ENCODE results near the gene TAB3.

Gene TAB3

DNA sequence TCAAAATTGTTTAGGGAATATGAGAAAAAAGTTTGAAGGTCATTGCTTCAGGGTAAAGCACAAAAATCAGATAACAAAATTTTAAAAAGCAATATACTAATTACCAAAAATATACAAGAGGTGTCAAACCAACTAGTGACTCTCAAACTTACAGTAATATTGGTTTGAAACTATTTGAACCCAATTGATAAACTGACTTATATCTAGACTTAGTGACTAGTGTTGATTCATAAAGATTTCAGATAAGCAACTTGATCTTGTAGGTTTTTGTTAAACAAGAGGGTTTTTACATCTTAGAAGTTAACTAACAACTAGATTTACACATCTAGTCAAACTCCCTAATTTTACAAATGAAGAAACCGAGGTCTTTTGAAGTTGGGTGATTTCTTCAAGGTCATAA lies 7.7 kb downstream of the TAB3 start:
- H3K27me3 ChIP-seq (ENCODE audit: control insufficient read depth, insufficient read depth, low read length) = no peaks in the 10 kb centered on the region
- no peaks in the 10 kb centered on the region for H3K36me3 ChIP-seq (ENCODE audit: control insufficient read depth, insufficient read depth, low read length)
- no peaks in the 10 kb centered on the region for H3K9me3 ChIP-seq (ENCODE audit: control insufficient read depth, low read length)
- no peak overlapping the region for H3K4me3 ChIP-seq (ENCODE audit: low read length)
- H3K4me1 ChIP-seq (ENCODE audit: control insufficient read depth, insufficient read depth, low read length) = no peaks in the 10 kb centered on the region
- H3K9ac ChIP-seq (ENCODE audit: low read length) = no peak overlapping the region

DNA sequence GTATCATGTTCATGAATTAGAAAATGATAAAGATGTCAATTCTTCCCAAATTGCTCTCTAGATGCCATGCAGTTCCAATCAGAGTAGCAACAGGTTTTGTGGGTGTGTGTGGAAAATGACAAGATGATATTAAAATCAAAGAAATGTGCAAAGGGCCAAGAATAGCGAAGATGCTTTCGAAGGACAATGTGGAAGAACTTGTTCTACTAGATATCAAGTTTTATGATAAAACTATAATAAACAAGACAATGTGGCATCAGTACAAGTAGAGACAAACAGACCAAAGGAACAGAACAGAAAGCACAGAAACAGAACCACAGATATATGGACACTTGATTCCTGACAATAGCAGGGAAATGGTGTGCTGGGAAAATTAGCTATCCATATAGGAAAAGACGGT lies 9.0 kb downstream of the TAB3 start:
- Histone ChIP-seq H3K27me3 (ENCODE audit: control insufficient read depth, insufficient read depth, low read length) (no peaks in the 10 kb centered on the region), H3K9me3 (ENCODE audit: control insufficient read depth, low read length) (no peaks in the 10 kb centered on the region), H3K4me3 (ENCODE audit: low read length) (no peak overlapping the region), H3K4me1 (ENCODE audit: control insufficient read depth, insufficient read depth, low read length) (no peaks in the 10 kb centered on the region), H3K36me3 (ENCODE audit: control insufficient read depth, insufficient read depth, low read length) (no peaks in the 10 kb centered on the region), H3K9ac (ENCODE audit: low read length) (no peak overlapping the region)

DNA sequence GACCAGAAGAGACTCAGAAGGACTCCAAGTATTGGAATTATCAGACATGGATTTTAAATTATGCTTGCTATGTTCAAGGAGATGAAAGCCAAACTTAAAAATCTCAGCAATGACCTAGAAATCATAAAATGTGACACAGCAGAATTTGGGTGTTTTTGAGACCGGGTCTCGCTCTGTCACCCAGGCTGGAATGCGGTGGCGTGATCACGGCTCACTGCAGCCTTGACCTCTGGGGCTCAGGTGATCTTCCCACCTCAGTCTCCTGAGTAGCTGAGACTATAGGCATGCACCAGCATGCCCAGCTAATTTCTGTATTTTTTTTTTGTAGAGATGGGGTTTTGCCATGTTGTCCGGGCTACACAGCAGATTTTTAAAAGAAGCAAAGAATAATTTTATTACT lies 12.7 kb downstream of the TAB3 start:
- Histone ChIP-seq H3K4me1 (ENCODE audit: control insufficient read depth, insufficient read depth, low read length) (no peaks in the 10 kb centered on the region), H3K4me3 (ENCODE audit: low read length) (no peak overlapping the region), H3K9ac (ENCODE audit: low read length) (no peak overlapping the region), H3K9me3 (ENCODE audit: control insufficient read depth, low read length) (no peaks in the 10 kb centered on the region), H3K36me3 (ENCODE audit: control insufficient read depth, insufficient read depth, low read length) (no peaks in the 10 kb centered on the region), H3K27me3 (ENCODE audit: control insufficient read depth, insufficient read depth, low read length) (no peaks in the 10 kb centered on the region)

DNA sequence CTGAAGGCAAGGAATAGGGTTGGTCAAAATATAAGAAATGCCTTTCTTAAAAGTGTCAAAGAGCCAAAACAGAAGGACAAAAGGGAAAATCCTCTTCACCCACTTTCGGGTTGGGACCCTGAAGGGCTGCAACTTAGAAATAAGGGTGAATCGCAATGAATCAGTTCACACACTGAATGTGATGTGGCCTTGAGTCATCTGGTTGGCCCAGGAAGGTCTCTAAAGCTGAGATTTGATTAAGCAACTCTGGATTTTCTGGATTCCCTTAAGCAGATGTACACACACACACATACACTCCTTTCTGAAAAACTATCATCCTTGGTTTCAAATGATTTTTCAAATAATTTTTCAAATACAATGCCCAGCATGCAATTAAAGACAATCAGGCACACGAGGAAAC lies 13.1 kb downstream of the TAB3 start:
- H3K9me3 ChIP-seq (ENCODE audit: control insufficient read depth, low read length) = no peaks in the 10 kb centered on the region
- H3K9ac ChIP-seq (ENCODE audit: low read length) = no peak overlapping the region
- H3K4me3 ChIP-seq (ENCODE audit: low read length) = no peak overlapping the region
- no peaks in the 10 kb centered on the region for H3K4me1 ChIP-seq (ENCODE audit: control insufficient read depth, insufficient read depth, low read length)
- no peaks in the 10 kb centered on the region for H3K27me3 ChIP-seq (ENCODE audit: control insufficient read depth, insufficient read depth, low read length)
- H3K36me3 ChIP-seq (ENCODE audit: control insufficient read depth, insufficient read depth, low read length) = no peaks in the 10 kb centered on the region

DNA sequence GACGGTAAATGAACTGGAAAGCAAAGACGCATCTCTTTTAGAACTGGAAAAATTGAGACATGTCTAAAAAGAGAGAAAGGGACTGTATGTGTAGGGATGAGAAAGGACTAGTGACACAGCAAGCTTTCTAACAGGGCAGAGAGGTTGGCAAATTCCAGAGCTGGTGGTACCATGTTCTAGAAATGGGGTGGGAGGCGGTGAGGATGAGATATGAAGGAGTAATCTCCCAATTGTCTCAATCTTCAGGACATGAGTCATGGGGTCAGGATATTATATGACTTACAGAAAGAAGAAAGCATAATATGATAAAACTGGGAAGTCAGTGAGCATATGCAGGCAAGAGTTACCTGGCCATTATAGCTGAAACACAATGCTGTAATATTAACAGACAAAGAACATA lies 14.2 kb downstream of the TAB3 start:
- H3K4me1 ChIP-seq (ENCODE audit: control insufficient read depth, insufficient read depth, low read length) = no peaks in the 10 kb centered on the region
- H3K27me3 ChIP-seq (ENCODE audit: control insufficient read depth, insufficient read depth, low read length) = no peaks in the 10 kb centered on the region
- H3K9me3 ChIP-seq (ENCODE audit: control insufficient read depth, low read length) = no peaks in the 10 kb centered on the region
- H3K4me3 ChIP-seq (ENCODE audit: low read length) = no peak overlapping the region
- H3K9ac ChIP-seq (ENCODE audit: low read length) = no peak overlapping the region
- H3K36me3 ChIP-seq (ENCODE audit: control insufficient read depth, insufficient read depth, low read length) = no peaks in the 10 kb centered on the region

DNA sequence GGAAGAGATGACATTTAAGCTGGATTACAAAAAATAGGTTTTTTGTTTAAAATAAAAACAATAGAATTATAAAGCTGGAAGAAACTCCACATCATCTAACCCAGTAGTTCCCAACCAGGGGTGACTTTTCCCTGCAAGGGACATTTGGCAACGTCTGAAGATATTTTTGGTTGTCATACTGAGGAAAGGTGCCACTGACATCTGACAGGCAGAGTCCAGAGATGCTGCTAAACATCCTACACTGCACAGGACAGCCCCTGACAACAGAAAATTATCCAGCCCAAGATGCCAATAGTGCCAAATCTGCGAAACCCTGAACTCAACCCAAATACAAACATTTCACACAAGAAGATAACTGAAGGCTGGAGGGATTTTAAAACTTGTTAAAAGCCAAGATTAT lies 18.5 kb downstream of the TAB3 start:
- Histone ChIP-seq H3K27me3 (ENCODE audit: control insufficient read depth, insufficient read depth, low read length) (no peaks in the 10 kb centered on the region), H3K9me3 (ENCODE audit: control insufficient read depth, low read length) (no peaks in the 10 kb centered on the region), H3K4me3 (ENCODE audit: low read length) (no peak overlapping the region), H3K36me3 (ENCODE audit: control insufficient read depth, insufficient read depth, low read length) (no peaks in the 10 kb centered on the region), H3K4me1 (ENCODE audit: control insufficient read depth, insufficient read depth, low read length) (no peaks in the 10 kb centered on the region), H3K9ac (ENCODE audit: low read length) (no peak overlapping the region)

DNA sequence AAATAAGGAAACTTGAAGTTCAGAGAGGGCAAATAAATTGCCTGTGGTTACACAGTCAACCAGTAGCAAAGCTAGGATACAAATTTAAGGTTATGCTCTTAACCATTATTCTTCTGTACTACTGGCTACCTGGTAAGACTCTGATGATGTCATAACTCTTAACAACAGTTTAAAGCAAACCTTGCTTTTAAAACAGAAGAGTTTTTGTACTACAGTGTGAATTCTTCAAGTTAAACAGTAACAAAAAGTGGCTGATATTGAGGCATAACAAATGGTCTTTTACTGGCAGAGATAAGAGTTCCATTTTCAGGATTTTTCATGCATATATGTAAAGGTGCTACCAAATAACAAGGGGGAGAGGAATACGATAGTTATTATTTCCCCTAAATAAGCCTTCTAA lies 23.4 kb downstream of the TAB3 start:
- Histone ChIP-seq H3K4me1 (ENCODE audit: control insufficient read depth, insufficient read depth, low read length) (no peaks in the 10 kb centered on the region), H3K27me3 (ENCODE audit: control insufficient read depth, insufficient read depth, low read length) (no peaks in the 10 kb centered on the region), H3K36me3 (ENCODE audit: control insufficient read depth, insufficient read depth, low read length) (no peaks in the 10 kb centered on the region), H3K9ac (ENCODE audit: low read length) (no peak overlapping the region), H3K9me3 (ENCODE audit: control insufficient read depth, low read length) (no peaks in the 10 kb centered on the region), H3K4me3 (ENCODE audit: low read length) (no peak overlapping the region)

DNA sequence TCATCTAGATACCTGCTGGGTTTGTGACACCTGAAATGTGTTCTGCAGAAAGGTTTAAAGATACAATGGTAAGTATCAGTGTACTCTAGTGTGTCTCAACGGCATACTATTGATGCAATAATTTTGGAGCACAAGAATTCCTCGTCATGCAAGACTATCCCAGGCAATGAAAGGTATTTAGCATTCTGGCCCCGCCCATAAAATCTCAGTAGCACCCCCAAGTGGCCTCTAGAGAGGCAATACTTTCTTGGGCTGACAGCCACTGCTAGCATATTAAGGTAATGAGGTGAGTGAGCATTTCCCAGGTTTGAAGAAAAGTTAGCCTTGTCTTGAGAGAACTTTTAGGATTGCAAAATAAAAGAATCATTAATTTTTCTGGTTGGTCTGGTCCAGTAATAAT lies 24.0 kb downstream of the TAB3 start:
- H3K9me3 ChIP-seq (ENCODE audit: control insufficient read depth, low read length) = no peaks in the 10 kb centered on the region

DNA sequence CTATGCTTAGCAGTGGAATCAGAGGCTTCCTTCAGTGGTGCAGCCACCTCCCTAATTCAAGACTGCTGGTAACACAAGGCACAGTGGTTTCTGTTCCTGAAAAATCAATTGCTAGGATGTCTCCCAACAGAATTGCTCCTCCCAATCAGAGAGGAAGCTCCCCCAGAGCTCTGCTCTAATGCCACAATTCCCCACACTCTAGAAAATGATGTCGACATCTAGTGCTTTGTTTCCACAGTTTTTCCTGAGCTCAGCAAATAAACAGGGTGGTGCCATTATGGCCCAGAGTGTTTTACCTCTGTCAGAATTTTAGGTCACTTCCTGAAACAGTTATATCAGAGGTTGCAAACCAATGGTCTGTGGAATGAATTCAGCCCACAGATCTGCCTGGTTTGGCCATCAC lies 24.7 kb downstream of the TAB3 start:
- Histone ChIP-seq H3K27me3 (ENCODE audit: control insufficient read depth, insufficient read depth, low read length) (no peaks in the 10 kb centered on the region), H3K4me1 (ENCODE audit: control insufficient read depth, insufficient read depth, low read length) (no peaks in the 10 kb centered on the region), H3K36me3 (ENCODE audit: control insufficient read depth, insufficient read depth, low read length) (no peaks in the 10 kb centered on the region), H3K9me3 (ENCODE audit: control insufficient read depth, low read length) (no peaks in the 10 kb centered on the region), H3K9ac (ENCODE audit: low read length) (no peak overlapping the region), H3K4me3 (ENCODE audit: low read length) (no peak overlapping the region)

More for the DNA sequence above, 24.0 kb downstream of the TAB3 start:
- H3K9ac ChIP-seq (ENCODE audit: low read length) = no peak overlapping the region
- no peaks in the 10 kb centered on the region for H3K27me3 ChIP-seq (ENCODE audit: control insufficient read depth, insufficient read depth, low read length)
- no peaks in the 10 kb centered on the region for H3K36me3 ChIP-seq (ENCODE audit: control insufficient read depth, insufficient read depth, low read length)
- H3K4me1 ChIP-seq (ENCODE audit: control insufficient read depth, insufficient read depth, low read length) = no peaks in the 10 kb centered on the region
- H3K4me3 ChIP-seq (ENCODE audit: low read length) = no peak overlapping the region

DNA sequence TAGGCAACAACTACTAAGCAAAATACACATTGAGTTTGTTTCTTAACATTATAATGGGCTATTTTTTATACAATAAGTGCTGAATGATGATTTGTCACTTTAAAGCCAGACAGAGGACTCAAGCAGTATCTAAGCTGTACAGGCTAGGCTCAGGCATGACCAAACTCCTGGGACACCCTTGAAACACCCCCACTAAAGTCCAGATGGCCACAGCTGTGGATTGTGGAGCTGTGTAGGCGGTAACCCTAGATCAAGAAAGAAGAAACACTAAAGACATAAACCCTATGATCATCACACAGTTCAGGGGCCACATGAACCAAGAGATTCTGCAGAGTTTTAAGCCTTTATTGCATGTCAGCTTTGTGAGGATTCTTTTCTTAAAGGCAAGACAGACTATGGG lies 25.1 kb downstream of the TAB3 start:
- Histone ChIP-seq H3K27me3 (ENCODE audit: control insufficient read depth, insufficient read depth, low read length) (no peaks in the 10 kb centered on the region), H3K4me3 (ENCODE audit: low read length) (no peak overlapping the region), H3K4me1 (ENCODE audit: control insufficient read depth, insufficient read depth, low read length) (no peaks in the 10 kb centered on the region), H3K9me3 (ENCODE audit: control insufficient read depth, low read length) (no peaks in the 10 kb centered on the region), H3K36me3 (ENCODE audit: control insufficient read depth, insufficient read depth, low read length) (no peaks in the 10 kb centered on the region), H3K9ac (ENCODE audit: low read length) (no peak overlapping the region)

DNA sequence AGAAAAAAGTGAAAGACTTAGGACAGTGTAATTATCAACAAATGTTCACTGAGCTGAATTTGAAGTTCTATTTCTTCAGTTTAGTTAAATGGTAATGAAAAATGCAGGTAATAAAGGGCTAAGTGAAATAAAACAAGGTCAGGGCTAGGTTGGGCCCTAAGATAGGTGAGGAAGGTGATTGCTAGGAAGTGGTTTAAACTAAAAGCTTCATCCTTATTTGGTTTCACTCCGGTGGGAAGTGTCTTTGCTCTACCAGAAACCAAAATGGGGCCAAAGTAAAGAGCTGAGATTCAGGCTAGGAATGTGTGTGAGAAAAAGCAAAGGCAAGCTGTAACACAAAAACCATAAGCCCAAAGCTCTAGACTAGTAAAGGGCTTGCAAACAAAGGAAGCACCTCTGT lies 31.0 kb downstream of the TAB3 start:
- H3K9me3 ChIP-seq (ENCODE audit: control insufficient read depth, low read length) = no peaks in the 10 kb centered on the region
- no peaks in the 10 kb centered on the region for H3K27me3 ChIP-seq (ENCODE audit: control insufficient read depth, insufficient read depth, low read length)
- no peak overlapping the region for H3K9ac ChIP-seq (ENCODE audit: low read length)
- no peaks in the 10 kb centered on the region for H3K4me1 ChIP-seq (ENCODE audit: control insufficient read depth, insufficient read depth, low read length)
- H3K4me3 ChIP-seq (ENCODE audit: low read length) = no peak overlapping the region
- no peaks in the 10 kb centered on the region for H3K36me3 ChIP-seq (ENCODE audit: control insufficient read depth, insufficient read depth, low read length)

DNA sequence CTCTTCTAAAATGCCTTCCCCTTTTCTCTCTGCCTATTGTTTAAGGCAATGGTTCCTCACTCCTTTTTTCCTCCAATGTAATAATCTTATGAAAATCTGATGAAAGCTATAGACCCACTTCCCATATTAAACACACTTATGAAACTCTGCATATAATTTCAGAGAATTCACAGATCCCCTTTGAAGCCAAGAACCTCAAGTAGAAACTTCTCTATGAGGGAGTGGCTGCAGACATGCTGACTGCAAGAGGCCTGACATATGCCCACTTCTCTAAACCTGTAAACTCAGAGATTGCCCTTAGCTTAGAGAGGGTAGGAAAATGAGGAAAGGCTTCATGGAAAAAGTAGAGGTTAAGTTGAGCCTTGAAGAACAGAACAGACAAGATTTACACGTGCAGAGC lies 37.6 kb downstream of the TAB3 start:
- H3K4me3 ChIP-seq (ENCODE audit: low read length) = no peak overlapping the region
- no peaks in the 10 kb centered on the region for H3K27me3 ChIP-seq (ENCODE audit: control insufficient read depth, insufficient read depth, low read length)
- H3K36me3 ChIP-seq (ENCODE audit: control insufficient read depth, insufficient read depth, low read length) = no peaks in the 10 kb centered on the region
- H3K9ac ChIP-seq (ENCODE audit: low read length) = no peak overlapping the region
- H3K9me3 ChIP-seq (ENCODE audit: control insufficient read depth, low read length) = no peaks in the 10 kb centered on the region
- no peaks in the 10 kb centered on the region for H3K4me1 ChIP-seq (ENCODE audit: control insufficient read depth, insufficient read depth, low read length)

DNA sequence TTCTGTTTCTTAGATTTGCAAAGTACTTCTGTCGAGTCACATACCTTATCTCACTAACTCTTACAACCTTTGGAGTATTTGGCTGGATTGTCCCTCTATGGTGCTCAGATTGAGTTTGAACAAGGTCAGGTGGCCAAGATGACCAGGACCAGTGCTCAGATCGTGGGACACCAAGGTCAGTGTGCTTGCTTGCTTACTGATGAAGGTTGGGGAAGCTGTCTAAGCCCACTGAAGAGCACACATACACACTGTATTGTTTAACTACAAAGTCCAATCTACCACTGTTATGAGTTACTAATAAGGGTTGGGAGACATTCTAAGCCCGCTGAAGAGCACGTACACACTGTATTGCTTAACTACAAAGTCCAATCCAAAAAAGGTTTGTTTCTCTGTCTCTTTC lies 53.7 kb downstream of the TAB3 start:
- Histone ChIP-seq H3K4me3 (ENCODE audit: low read length) (no peak overlapping the region), H3K4me1 (ENCODE audit: control insufficient read depth, insufficient read depth, low read length) (no peaks in the 10 kb centered on the region), H3K36me3 (ENCODE audit: control insufficient read depth, insufficient read depth, low read length) (no peaks in the 10 kb centered on the region), H3K9me3 (ENCODE audit: control insufficient read depth, low read length) (no peaks in the 10 kb centered on the region), H3K27me3 (ENCODE audit: control insufficient read depth, insufficient read depth, low read length) (no peaks in the 10 kb centered on the region), H3K9ac (ENCODE audit: low read length) (no peak overlapping the region)
